Cardiac fibroblast (primary cell): ENCODE data around the gene UBE2E2.

Experiments
- DNase-seq, 2 donors: peaks; one replicate each; pipeline versions ENCODE4 v3.0.0 to v3.0.0-alpha.2; 2010; ENCODE audit warnings: low read depth in 2 of 2
- H3K4me3 ChIP-seq, 2 donors: replicated peaks in 1 of 2; 1 replicate in 1 of 2; 2 replicates in 1 of 2; pipeline ENCODE4 v1.5.1; 2011; ENCODE audit warnings: low read depth in 2 of 2, low read length in 2 of 2, mild to moderate bottlenecking in 2 of 2, moderate library complexity in 1 of 2
- CTCF ChIP-seq: IDR thresholded peaks from one replicate; pipeline ENCODE4 v1.5.1; 2011; ENCODE audit warnings: low read depth, mild to moderate bottlenecking, low read length, inconsistent platforms

Gene UBE2E2

GRCh38 chr3:23399221-23399620, 196.1 kb downstream of the UBE2E2 start:
- TF ChIP-seq CTCF = no peak
- no peak overlapping the region for H3K4me3 ChIP-seq
- no peak for DNase-seq

- no peak for DNase-seq
- no peak overlapping the region for H3K4me3 ChIP-seq
- TF ChIP-seq CTCF = no peak
These were observed 199.8 kb downstream of the UBE2E2 start for GRCh38 chr3:23402728-23403492.

GRCh38 chr3:23404246-23404645, 201.1 kb downstream of the UBE2E2 start:
- H3K4me3 ChIP-seq = no peak overlapping the region
- no peak for DNase-seq
- TF ChIP-seq CTCF = no peak

GRCh38 chr3:23405081-23405480, 202.0 kb downstream of the UBE2E2 start:
- no peak overlapping the region for H3K4me3 ChIP-seq
- DNase-seq = no peak

GRCh38 chr3:23406601-23407000, 203.5 kb downstream of the UBE2E2 start:
- TF ChIP-seq CTCF = no peak
- H3K4me3 ChIP-seq = no peak overlapping the region
- peak; percentile 5 to 24 for DNase-seq

More at GRCh38 chr3:23405081-23405480, 202.0 kb downstream of the UBE2E2 start:
- TF ChIP-seq CTCF = no peak

- TF ChIP-seq CTCF = no peak
- no peak for DNase-seq
- no peak overlapping the region for H3K4me3 ChIP-seq
These were observed 214.9 kb downstream of the UBE2E2 start for GRCh38 chr3:23418026-23418425.
